Stimulated activated CD4-positive, alpha-beta T cell treated with anti-CD3 and anti-CD28 coated beads, Interleukin-15, amount 100 ng/mL, for 48 hours (primary cell): ENCODE data around the gene BPIFA1.
A peak's percentile ranks its signal among the peaks of the same experiment; 100 is the strongest.

Experiments
- DNase-seq, 2 donors: peaks; one replicate each; pipeline ENCODE4 v3.0.0-alpha.2; 2020; ENCODE audit warnings: low read depth in 2 of 2

BPIFA1 gene

GRCh38 chr20:33235696-33236095 is at the start of gene BPIFA1:
BPIFA1 (plus strand) TSS chr20:33235996; CDS start chr20:33237712, 1,716 bp downstream.
- DNase-seq = no peak

- no peak for DNase-seq
Observed at GRCh38 chr20:33187491-33187890, 48.3 kb upstream of the BPIFA1 start.

GRCh38 chr20:33188421-33188820 is 47.4 kb upstream of the BPIFA1 start:
- DNase-seq = no peak

GRCh38 chr20:33191484-33191883 is 44.3 kb upstream of the BPIFA1 start:
- DNase-seq = no peak

- DNase-seq = no peak
Observed at GRCh38 chr20:33191955-33192354, 43.8 kb upstream of the BPIFA1 start.

- DNase-seq = no peak
Observed at GRCh38 chr20:33192912-33193501, 42.8 kb upstream of the BPIFA1 start.

GRCh38 chr20:33199026-33199425 is 36.8 kb upstream of the BPIFA1 start:
- no peak for DNase-seq

GRCh38 chr20:33202451-33202850 is 33.3 kb upstream of the BPIFA1 start:
- no peak for DNase-seq

- DNase-seq = no peak
Observed at GRCh38 chr20:33203444-33203843, 32.4 kb upstream of the BPIFA1 start.

- DNase-seq = peak in 1 of 2 donors; percentile 27
Observed at GRCh38 chr20:33209789-33210188, 26.0 kb upstream of the BPIFA1 start.

GRCh38 chr20:33210371-33210770 is 25.4 kb upstream of the BPIFA1 start:
- no peak for DNase-seq

GRCh38 chr20:33211817-33212424 is 23.9 kb upstream of the BPIFA1 start:
- DNase-seq = peak in 1 of 2 donors; percentile 11

- no peak for DNase-seq
Observed at GRCh38 chr20:33217052-33217451, 18.7 kb upstream of the BPIFA1 start, which contains the start of gene BPIFA3. BPIFA3 (plus strand) TSS chr20:33217352; CDS start chr20:33217537, 185 bp downstream.

GRCh38 chr20:33224399-33224798 is 11.4 kb upstream of the BPIFA1 start:
- DNase-seq = no peak

GRCh38 chr20:33229843-33230242 is 6.0 kb upstream of the BPIFA1 start:
- no peak for DNase-seq

- DNase-seq = no peak
Observed at GRCh38 chr20:33231237-33231636, 4.6 kb upstream of the BPIFA1 start.

GRCh38 chr20:33232486-33233072 is 3.2 kb upstream of the BPIFA1 start:
- DNase-seq = no peak

GRCh38 chr20:33233129-33233774 is 2.5 kb upstream of the BPIFA1 start:
- no peak for DNase-seq

GRCh38 chr20:33234050-33234449 is 1.7 kb upstream of the BPIFA1 start:
- no peak for DNase-seq

GRCh38 chr20:33236351-33236750 is 555 bp downstream of the BPIFA1 start:
- DNase-seq = no peak

- DNase-seq = no peak
Observed at GRCh38 chr20:33237989-33238388, 2.2 kb downstream of the BPIFA1 start.

- no peak for DNase-seq
Observed at GRCh38 chr20:33239418-33239817, 3.6 kb downstream of the BPIFA1 start.
